HG02571 (cell line): ENCODE results near the gene SLC30A5.
A peak's percentile ranks its signal among the peaks of the same experiment; 100 is the strongest.
"Not testable (repeated sequence)": the region's sequence is repeated elsewhere in the genome, so short reads cannot be mapped to it uniquely, and the experiment has no call there.

Experiments
- ATAC-seq: cut with Tn5 transposase; IDR thresholded peaks from one replicate; pipeline ENCODE4 v1.9.1; 2021; ENCODE audit warnings: mild to moderate bottlenecking, moderate library complexity; ENCODE audit not compliant: unreplicated experiment

Gene SLC30A5

DNA sequence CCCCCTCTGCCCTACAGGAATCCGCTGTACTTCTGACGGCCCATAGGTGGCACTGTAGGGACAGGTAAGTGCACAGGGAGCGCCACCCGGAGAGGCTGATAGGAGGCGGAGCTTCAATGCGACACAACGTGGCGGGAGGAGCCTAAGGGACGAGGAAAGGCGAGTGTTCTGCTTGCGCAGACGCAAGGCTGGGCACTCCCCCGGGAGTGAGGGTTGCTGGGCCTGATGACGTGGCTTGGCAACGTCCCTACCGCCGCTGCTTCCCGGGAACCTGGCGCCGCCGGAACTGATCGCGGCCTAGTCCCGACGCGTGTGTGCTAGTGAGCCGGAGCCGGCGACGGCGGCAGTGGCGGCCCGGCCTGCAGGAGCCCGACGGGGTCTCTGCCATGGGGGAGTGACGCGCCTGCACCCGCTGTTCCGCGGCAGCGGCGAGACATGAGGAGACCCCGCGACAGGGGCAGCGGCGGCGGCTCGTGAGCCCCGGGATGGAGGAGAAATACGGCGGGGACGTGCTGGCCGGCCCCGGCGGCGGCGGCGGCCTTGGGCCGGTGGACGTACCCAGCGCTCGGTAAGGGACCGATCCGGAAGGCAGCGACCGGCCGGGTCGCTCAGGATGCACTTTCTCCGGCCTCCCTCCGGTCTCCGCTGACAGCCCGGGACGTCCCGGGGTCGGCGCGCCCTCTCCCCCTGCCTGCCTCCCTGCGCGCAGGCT, at the start of gene SLC30A5:
Gene SLC30A5, plus strand, starts transcription at position 244 of the 712 bp plus-strand sequence. Its CDS starts 242 bp downstream, at position 486.
- ATAC-seq, result peak; percentile 100

DNA sequence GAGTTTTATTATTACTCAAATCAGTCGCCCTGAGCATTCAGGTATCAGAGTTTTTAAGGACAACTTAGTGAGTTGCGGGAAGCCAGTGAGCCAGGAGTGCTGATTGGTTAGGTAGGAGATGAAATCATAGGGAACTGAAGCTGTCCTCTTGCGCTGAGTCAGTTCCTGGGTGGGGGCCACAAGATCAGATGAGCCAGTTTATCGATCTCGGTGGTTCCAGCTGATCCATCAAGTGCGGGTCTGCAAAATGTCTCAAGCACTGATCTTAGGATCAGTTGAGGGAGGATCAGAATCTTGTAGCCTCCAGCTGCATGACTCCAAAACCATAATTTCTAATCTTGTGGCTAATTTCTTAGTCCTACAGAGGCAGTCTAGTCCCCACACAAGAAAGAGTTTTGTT, 48.6 kb upstream of the SLC30A5 start:
- ATAC-seq, result not testable (repeated sequence)

DNA sequence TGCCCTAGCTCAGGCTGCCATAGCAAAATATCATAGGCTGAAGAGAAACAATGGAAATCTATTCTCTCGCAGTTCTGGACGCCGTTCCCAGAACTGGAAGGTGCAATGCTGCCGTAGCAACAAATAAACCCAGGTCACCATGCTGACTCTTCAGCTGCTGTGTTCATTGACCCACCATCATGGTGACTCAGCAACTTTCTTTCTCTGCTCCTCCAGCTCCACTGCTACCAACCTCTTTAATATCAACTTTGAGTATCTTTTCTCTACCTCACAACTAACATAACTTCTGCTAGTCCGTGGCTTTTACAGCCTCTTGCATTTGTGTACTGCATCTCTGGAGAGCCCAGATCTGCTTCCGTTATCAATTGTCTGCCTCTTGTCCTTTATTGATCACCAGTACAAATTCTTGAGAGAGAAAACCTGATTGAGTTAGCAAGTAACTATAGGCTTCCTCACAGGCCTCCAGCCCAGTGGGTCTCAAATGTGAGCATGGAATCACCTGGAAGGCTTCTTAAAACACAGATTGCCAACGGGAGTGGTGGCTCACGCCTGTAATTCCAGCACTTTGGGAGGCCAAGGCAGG, 47.3 kb upstream of the SLC30A5 start:
- no peak for ATAC-seq

DNA sequence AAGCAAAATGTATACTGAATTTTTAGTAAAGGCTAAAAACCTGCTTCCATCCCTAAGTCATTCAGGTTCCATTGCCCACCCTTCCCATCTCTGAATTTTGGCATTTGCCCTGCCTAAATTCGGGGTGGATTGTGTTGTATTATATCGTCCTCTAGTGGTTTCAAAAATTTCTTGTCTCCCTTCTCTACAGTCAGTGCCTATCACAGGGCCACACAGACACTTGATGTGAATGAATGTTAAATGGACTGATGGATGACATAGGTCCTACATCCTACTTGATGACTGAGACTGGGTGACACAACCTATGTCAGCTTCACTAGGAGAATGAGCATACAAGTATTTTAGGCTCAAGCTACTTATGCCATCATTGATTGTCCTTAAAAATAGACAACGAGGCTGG, 45.6 kb upstream of the SLC30A5 start:
- ATAC-seq, result no peak

DNA sequence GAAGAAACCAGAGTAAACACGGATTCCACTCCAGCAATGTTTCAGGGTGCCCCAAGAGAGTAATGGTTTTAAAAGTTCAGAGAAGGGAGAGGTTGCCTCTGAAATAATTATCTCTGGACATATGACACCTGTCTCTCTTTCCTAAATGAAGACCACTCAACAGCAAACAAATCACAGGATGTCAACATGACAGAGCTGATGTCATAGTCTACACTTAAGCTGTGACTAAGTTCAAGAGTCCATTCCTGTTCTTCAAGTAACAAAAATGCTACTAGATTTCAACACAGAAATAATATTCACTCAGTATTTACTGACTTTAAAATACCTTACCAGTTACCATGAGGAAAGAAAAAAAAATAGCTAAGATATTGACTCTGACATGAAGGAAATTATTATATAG, 44.7 kb upstream of the SLC30A5 start:
- ATAC-seq, result no peak

DNA sequence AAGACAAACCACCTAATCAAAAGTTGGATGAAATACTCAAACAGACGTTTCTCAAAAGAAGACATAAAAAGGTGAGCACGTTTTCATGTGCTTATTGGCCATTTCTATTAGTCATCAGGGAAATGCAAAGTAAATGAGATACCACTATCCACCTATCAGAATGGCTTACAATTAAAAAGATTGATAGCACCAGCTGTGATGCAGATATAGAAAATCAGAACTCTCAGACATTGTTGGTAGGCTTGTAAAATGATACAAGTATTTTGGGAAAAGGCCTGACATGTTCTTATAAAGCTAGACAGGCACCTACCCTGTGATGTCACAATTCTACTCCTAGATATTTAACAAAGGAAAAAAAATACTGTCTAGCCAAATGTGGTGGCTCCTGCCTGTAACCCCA, 44.0 kb upstream of the SLC30A5 start:
- no peak for ATAC-seq

DNA sequence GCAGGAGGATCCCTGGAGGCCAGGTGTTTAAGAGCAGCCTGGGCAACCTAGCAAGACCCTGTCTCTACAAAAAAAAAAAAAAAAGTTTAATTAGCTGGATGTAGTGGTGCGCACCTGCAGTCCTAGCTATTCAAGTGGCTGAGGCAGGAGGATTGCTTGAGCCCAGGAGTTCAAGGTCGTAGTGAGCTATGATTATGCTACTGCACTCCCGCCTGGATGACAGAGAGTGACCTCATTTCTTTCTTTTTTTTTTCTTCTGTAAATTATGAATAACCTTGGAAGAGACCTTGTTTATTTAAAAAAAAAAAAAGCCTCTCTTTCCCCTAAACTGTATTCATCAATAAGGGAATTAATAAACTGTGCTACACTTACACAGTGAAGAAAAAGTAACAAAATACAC, 43.6 kb upstream of the SLC30A5 start:
- no peak for ATAC-seq

DNA sequence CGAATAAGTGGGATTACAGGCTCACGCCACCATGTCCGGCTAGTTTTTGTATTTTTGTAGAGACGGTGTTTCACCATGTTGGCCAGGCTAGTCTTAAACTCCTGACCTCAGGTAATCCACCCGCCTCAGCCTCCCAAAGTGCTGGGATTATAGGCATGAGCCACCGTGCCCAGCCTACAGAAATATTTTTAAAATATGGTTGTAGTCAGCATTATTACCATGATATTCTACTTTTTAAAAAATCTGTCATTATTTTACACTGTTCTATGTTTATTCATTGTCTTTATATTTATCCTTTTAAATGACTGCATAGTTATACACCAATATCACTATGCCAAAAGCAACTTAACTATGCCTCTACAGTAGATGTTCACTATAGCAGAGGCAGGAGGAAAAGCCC, 41.6 kb upstream of the SLC30A5 start:
- no peak for ATAC-seq

DNA sequence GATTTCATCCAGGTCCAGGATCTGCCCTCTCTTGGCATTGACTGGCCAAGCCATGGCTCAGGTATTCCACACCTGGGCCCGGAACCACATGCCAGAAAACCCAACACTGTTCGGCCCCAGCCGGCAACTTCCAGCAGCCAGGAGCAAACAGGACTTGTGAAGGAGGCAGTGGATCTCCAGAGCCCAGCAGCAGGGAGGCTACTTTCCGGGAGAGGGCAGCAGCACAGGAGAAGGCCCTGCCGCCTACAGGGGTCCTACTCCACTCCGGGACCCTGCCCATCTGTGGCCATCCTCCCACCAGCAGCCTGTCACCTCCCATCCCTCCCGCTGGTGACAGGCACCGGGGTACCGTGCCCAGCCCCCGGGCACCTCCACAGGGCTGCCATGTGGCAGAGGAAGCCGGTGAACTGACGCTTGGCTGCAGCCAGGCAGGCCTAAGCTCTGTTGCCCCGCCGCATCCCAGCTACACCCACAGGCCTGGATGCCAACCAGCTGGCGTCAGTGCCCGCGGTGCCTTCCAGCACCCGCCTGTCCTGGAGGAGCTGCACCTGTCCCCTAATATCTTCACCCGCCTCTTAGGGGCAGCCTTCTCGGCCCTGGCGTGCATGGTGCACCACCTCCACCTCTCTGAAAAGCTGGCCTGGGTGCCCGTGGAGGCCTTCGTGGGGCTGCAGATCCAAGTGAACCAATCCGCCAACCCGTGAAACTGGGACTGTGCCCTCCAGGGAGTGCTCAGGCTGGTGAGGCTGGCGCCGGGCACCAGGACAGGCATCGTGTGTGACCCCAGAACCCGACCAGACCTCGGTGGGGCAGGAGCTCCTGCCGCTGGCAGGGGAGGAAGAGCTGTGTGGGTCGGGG, 18.9 kb upstream of the SLC30A5 start:
- no peak for ATAC-seq

DNA sequence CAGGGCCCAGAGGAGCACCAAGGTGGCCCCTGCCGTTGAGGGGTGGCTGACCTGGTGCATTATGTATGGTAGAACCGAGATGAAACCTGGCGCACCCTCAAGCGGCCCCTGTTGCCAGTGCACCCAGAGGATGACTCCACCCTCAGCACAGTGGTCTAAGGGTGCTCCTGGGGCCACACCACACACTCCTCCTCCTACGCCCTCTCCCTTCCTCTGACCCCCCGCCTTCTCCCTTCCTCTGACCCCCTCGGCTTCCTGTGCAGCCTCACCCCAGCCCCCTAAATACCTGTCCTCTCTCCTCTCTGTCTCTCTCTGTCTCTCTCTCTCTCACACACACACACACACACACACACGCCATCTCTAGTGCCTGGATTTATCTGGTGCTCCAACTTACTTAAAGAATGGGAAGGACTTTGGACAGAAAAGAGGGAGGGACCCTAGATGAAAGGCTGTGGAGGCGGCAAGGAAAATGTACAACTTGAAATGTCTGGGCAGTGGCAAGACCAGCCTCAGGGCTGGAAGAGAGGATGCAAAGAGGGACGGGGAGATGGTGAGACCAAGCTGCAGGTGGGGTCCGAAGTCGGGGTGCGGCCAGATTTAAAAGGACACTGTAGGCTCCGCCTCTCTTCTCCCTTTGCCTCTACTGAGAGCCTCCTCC, 18.2 kb upstream of the SLC30A5 start:
- ATAC-seq, result no peak

DNA sequence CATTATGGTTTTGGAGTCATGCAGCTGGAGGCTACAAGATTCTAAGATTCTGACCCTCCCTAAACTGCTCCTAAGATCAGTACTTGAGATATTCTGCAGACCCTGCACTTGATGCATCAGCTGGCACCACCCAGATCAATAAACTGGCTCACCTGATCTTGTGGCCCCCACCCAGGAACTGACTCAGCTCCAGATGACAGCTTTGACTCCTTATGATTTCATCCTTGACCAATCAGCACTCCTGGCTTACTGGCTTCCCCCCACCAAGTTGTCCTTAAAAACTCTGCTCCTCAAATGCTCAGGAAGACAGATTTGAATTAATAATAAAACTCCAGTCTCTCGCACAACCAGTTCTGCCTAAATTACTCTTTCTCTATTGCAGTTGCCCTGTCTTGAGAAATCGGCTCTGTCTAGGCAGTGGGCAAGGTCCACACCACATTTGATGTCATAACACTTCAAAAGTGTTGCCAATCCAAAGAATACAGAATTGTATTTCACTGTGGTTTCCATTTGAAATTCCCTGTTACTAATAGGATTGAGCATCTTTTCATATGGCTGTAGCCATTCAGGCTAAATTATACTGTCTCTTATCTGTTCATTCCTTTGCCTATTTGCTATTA, 14.8 kb upstream of the SLC30A5 start:
- ATAC-seq, result no peak

DNA sequence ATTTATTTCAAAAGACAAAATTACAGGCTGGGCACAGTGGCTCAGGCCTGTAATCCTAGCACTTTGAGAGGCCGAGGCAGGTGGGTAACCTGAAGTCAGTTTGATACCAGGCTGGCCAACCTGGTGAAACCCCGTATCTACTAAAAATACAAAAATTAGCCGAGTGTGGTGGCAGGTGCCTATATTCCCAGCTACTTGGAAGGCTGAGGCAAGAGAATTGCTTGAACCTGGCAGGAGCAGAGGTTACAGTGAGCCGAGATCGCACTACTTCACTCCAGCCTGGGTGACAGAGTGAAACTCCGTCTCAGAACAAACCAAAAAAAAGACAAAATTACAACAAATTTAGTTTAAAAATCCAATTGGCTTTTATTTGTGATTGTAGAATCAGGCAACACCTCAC, 14.3 kb upstream of the SLC30A5 start:
- ATAC-seq, result no peak

DNA sequence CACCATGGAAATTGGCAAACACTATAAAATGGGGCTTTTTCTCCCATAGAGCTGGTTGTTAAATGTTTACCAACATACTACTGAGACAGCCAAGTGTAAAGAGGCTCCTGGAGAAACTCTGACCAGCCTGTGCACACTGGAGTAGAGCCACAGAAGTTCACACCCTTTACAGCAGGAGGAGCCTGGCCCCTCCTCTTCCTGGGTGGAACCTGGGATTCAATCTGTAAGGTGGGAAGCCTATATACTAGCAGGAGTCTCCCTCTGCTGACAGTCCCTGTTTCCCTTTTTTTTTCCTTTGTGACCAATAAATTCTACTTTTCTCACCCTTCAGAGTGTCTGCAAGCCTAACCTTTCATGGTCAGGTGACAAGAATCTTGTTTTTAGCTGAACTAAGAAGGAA, 10.4 kb upstream of the SLC30A5 start:
- no peak for ATAC-seq

DNA sequence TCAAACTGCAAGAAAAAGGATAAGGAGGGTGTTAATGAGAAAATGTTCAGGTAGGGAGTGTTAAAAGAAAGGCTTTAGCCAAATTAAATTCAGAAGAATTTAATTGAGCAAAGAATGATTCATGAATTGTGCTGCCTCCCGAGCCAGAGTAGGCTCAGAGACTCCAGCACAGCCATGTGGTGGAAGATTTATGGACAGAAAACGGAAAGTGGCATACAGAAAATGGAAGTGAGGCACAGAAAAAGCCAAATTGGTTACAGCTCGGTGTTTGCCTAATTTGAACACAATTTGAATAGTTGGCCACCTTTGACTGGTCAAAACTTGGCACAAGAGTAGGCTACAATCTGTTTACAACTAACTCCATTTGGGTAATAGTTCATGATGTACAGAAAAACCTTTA, 9.6 kb upstream of the SLC30A5 start:
- no peak for ATAC-seq

DNA sequence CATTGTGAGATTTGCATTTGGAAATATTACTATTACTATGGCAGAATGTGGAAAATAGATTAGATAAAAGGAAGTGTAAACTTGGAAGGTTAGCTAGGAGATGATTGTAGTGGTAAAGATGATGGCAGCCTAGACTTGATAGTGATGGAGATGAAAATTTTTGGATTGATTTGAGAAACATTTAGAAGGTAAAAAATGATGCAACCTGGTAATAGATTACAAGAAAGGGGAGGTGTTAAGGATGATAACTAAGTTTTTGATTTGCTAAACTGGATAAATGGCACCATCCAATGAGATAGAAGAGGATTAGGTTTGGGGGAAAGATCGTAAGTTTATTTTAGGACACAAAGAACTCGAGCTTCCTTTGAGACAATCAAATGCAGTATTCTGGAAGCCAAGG, 8.9 kb upstream of the SLC30A5 start:
- ATAC-seq, result no peak

DNA sequence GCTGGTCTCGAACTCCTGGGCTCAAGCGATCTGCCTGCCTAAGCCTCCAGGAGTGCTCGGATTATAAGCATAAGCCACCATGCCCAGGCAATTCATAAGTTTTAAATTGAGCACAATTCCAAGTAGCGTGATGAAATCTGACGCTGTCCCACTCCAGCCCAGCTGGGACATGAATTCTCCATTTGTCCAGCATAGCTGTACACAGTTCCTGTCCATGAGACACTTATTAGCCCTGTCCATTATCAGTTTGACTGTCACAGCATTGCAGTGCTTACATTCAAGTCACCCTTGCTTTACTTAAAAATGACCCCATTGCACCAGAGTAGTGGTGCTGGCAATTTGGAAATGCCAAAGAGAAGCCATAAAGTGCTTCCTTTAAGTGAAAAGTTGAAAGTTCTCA, 7.6 kb upstream of the SLC30A5 start:
- ATAC-seq, result no peak

DNA sequence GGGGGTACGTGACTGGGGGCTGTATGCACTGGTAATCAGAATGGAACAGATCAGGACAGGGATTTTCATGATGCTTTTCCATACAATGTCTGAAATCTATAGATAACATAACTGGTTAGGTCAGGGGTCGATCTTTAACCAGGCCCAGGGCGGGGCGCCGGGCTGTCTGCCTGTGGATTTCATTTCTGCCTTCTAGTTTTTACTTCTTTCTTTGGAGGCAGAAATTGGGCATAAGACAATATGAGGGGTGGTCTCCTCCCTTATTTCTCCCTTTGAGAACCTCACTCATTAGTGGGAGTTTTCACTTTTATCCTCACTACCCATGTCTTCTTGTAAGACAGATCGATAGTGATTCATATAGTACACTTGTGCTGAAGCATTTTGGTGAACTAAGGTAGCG, 5.8 kb upstream of the SLC30A5 start:
- ATAC-seq, result not testable (repeated sequence)

DNA sequence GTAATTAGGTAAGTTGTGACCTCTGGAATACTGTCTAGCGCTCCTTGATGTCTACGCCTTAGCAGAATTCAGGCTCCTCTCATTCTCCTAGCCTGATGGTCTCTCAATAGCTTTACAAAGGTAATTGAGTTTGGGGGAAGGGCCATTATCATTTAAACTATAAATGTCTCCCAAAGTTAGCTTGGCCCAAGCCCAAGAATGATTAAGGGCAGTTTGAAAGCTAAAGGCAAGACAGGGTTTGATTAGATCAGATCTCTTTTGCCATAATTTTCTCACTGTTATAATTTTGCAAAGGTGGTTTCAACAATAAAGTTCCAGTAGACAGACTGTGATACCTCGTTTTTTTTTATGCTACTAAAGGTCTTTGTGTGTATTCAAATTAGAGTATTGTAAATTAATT, 3.7 kb upstream of the SLC30A5 start:
- ATAC-seq, result no peak

DNA sequence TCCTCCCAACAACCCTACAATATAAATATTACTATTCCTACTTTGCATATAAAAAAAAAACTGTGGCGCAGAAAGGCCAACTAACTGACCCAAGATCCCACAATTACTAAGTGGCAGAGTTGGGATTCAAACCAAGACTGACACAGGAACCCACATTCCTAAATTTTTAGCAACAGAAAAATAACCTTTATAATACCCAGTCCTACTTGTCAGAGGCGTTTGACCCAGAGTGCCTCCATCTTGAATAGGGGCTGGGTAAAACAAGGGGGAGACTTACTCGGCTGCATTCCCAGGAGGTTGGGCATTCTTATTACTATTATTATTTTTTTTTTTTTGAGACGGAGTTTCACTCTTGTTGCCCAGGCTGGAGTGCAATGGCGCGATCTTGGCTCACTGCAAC, 2.0 kb upstream of the SLC30A5 start:
- ATAC-seq, result no peak

DNA sequence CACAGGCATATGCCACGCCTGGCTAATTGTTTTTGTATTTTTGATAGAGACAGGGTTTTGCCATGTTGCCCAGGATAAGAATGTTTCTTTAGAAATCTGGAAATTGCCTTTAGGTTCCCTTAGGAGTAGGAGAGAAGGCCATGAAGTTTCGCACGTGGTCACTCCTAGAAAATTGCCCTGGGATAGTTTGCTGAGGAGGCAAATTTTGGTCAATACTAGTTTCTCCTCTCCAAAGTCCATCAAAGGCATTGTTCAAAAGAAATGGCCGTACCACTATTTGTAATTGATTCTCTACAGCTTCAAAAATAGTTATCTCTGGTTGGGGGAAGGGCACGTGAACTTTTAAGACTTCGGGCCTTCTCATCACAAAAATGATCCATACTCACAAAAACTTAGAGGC, 845 bp upstream of the SLC30A5 start:
- no peak for ATAC-seq

DNA sequence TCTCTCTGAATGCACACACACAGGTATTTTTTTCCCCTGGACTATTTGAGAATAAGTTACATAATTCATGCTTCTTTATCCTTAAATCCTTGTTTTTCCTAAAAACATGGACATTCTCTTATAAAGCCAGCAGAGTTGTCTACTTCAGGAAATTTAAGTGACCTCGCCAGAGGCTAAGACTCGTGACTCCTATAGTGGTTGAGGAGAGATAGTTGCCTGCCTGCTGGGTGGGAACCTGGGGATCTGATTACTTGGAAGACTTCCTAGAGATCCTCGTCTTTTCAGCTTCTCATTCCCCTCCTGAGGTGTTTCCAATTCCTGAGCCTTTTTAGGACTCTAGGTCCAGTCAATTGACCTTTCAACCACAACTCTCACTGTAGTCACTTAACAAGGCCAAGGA, 5.5 kb downstream of the SLC30A5 start:
- ATAC-seq, result no peak
